GM23338 (cell line): ENCODE measurements around the gene PLCL1. TPM values are rescaled to one million over a fixed set of nuclear protein-coding genes. Genes with fewer than 3 reads are reported as not detected.

Experiments used
- ATAC-seq: fragments of 200-7000 bp; cut with Tn5 transposase; 3 replicates; pipeline ENCODE4 v1.9.1; 2020
- DNase-seq: peaks from one replicate; pipeline ENCODE4 v3.0.0-alpha.2; 2015; ENCODE audit warnings: low spot score
- H2AFZ ChIP-seq: fragments of 200-600 bp; sonication (generic); 2 replicates; pipeline ENCODE4 v1.8.0; 2016; ENCODE audit warnings: antibody characterized with exemption, mild to moderate bottlenecking, moderate library complexity
- H3F3A ChIP-seq: fragments of 200-600 bp; sonication (generic); replicated peaks from 2 replicates; pipeline ENCODE4 v1.8.0; 2017; ENCODE audit warnings: antibody characterized with exemption, mixed run types, low read depth
- H3K27ac ChIP-seq: fragments of 200-600 bp; sonication (generic); 2 replicates; pipeline ENCODE4 v1.6.1; 2016; ENCODE audit warnings: low read depth
- H3K27me3 ChIP-seq: fragments of 200-600 bp; sonication (generic); 2 replicates; pipeline ENCODE4 v1.8.0; 2016; ENCODE audit warnings: mild to moderate bottlenecking, mixed run types, moderate library complexity; ENCODE audit not compliant: insufficient read depth
- H3K36me3 ChIP-seq: fragments of 200-600 bp; sonication (generic); 2 replicates; pipeline ENCODE4 v1.8.0; 2016; ENCODE audit warnings: mild to moderate bottlenecking; ENCODE audit not compliant: insufficient read depth
- H3K4me1 ChIP-seq: fragments of 200-600 bp; sonication (generic); 2 replicates; pipeline ENCODE4 v1.8.0; 2016; ENCODE audit warnings: mild to moderate bottlenecking, moderate library complexity; ENCODE audit not compliant: insufficient read depth
- H3K4me2 ChIP-seq: fragments of 200-600 bp; sonication (generic); 2 replicates; pipeline ENCODE4 v1.7.1; 2017; ENCODE audit warnings: mixed run types
- H3K4me3 ChIP-seq: fragments of 200-600 bp; sonication (generic); 2 replicates; pipeline ENCODE4 v1.6.1; 2016; ENCODE audit warnings: mixed run types
- H3K79me2 ChIP-seq: fragments of 200-600 bp; sonication (generic); replicated peaks from 2 replicates; pipeline ENCODE4 v1.8.0; 2017; ENCODE audit warnings: mild to moderate bottlenecking; ENCODE audit not compliant: insufficient read depth
- H3K9me2 ChIP-seq: fragments of 200-600 bp; sonication (generic); 2 replicates; pipeline ENCODE4 v1.8.0; 2017; ENCODE audit not compliant: insufficient read depth
- H4K20me1 ChIP-seq: fragments of 200-600 bp; sonication (generic); replicated peaks from 2 replicates; pipeline ENCODE4 v1.8.0; 2017; ENCODE audit warnings: mild to moderate bottlenecking; ENCODE audit not compliant: insufficient read depth
- H3K27ac Mint-ChIP-seq: 2 replicates; pipeline ENCODE4 v1.8.0; 2020; ENCODE audit warnings: inconsistent platforms, mild to moderate bottlenecking, moderate library complexity, mixed read lengths
- H3K27me3 Mint-ChIP-seq: 3 replicates; pipeline ENCODE4 v1.8.0; 2022; ENCODE audit warnings: low read depth, mild to moderate bottlenecking, moderate library complexity, mixed read lengths, inconsistent platforms; ENCODE audit not compliant: insufficient read depth, poor library complexity
- H3K36me3 Mint-ChIP-seq: 3 replicates; pipeline ENCODE4 v1.8.0; 2021; ENCODE audit warnings: low read depth, mild to moderate bottlenecking, inconsistent platforms, moderate library complexity, mixed read lengths
- H3K4me1 Mint-ChIP-seq: 3 replicates; pipeline ENCODE4 v1.8.0; 2020; ENCODE audit warnings: mild to moderate bottlenecking, inconsistent platforms, mixed read lengths
- H3K4me3 Mint-ChIP-seq: 3 replicates; pipeline ENCODE4 v1.8.0; 2021; ENCODE audit warnings: moderate library complexity, mild to moderate bottlenecking, inconsistent platforms, mixed read lengths
- H3K9me3 Mint-ChIP-seq: 3 replicates; pipeline ENCODE4 v1.8.0; 2020; ENCODE audit warnings: moderate library complexity, mild to moderate bottlenecking, inconsistent platforms, mixed read lengths
- CTCF ChIP-seq, 2 experiments: fragments of 200-600 bp in 1 of 2; sonication (generic) in 1 of 2; conservative IDR thresholded peaks; 2 replicates each; pipeline versions ENCODE4 v1.5.1 to v1.6.1; 2016 to 2017; ENCODE audit warnings: antibody characterized with exemption in 2 of 2, low read depth in 2 of 2, mild to moderate bottlenecking in 2 of 2, moderate library complexity in 1 of 2
- EZH2phosphoT487 ChIP-seq: fragments of 200-600 bp; sonication (generic); IDR thresholded peaks from one replicate; pipeline ENCODE4 v1.8.1; 2018; ENCODE audit warnings: antibody characterized with exemption; ENCODE audit not compliant: unreplicated experiment
- JUNB ChIP-seq: IDR thresholded peaks from one replicate; pipeline ENCODE4 v1.6.1; 2016; ENCODE audit warnings: antibody characterized with exemption; ENCODE audit not compliant: unreplicated experiment
- POLR2AphosphoS5 ChIP-seq: IDR thresholded peaks from 2 replicates; pipeline ENCODE4 v1.6.1; 2016; ENCODE audit warnings: antibody characterized with exemption, low read depth
- ZNF331 ChIP-seq: fragments of 250-450 bp; sonication (Bioruptor Pico); IDR thresholded peaks from 2 replicates; pipeline ENCODE4 v1.5.0; 2020; ENCODE audit warnings: low read depth, mild to moderate bottlenecking, moderate library complexity
- polyA plus RNA-seq: library from polyadenylated mRNA; unstranded; fragments of >200 nt; fragmentation: Nextera tagmentation; extraction: Ambion mirVana; gene quantifications from 2 replicates; pipeline ENCODE4 v1.2.1, GENCODE V29; 2016
- total RNA-seq: library from RNA; depleted of rRNA; stranded (reverse); fragments of >200 nt; shearing (Covaris generic); gene quantifications from 2 replicates; pipeline ENCODE4 v1.2.3, GENCODE V29; 2014
- TF ChIP-seq, protein P1 (sequence below): fragments of 250-450 bp; sonication (Bioruptor Pico); IDR thresholded peaks from 2 replicates; pipeline ENCODE4 v1.5.0; 2020; ENCODE audit warnings: mild to moderate bottlenecking, moderate library complexity
- TF ChIP-seq, protein P2 (sequence below): IDR thresholded peaks from 2 replicates; pipeline ENCODE4 v1.6.1; 2016; ENCODE audit warnings: antibody characterized with exemption

PLCL1 gene
- total and polyA plus RNA-seq, 2 experiments from 2014 or later: not detected

- H3K4me1 Mint-ChIP-seq: no peaks in the 10 kb centered on the region
- no peak overlapping the region for H3K27ac Mint-ChIP-seq
- no peaks in the 10 kb centered on the region for H3K4me1 ChIP-seq
- no peaks in the 10 kb centered on the region for H3K36me3 ChIP-seq
- no peak overlapping the region for H3K4me3 Mint-ChIP-seq
- ATAC-seq (no peak), DNase-seq (no peak)
- no peaks in the 10 kb centered on the region for H3K27me3 ChIP-seq
- H2AFZ ChIP-seq: no peak overlapping the region; the same call in 1 of the 2 replicates
- TF ChIP-seq EZH2phosphoT487 (no peak), JUNB (no peak), POLR2AphosphoS5 (no peak), CTCF (conservative IDR thresholded peaks at IDR 0.05; ENCODE audit: low read depth in 2 of 2) (no peak), ZNF331 (no peak)
- TF ChIP-seq, protein P1, sequence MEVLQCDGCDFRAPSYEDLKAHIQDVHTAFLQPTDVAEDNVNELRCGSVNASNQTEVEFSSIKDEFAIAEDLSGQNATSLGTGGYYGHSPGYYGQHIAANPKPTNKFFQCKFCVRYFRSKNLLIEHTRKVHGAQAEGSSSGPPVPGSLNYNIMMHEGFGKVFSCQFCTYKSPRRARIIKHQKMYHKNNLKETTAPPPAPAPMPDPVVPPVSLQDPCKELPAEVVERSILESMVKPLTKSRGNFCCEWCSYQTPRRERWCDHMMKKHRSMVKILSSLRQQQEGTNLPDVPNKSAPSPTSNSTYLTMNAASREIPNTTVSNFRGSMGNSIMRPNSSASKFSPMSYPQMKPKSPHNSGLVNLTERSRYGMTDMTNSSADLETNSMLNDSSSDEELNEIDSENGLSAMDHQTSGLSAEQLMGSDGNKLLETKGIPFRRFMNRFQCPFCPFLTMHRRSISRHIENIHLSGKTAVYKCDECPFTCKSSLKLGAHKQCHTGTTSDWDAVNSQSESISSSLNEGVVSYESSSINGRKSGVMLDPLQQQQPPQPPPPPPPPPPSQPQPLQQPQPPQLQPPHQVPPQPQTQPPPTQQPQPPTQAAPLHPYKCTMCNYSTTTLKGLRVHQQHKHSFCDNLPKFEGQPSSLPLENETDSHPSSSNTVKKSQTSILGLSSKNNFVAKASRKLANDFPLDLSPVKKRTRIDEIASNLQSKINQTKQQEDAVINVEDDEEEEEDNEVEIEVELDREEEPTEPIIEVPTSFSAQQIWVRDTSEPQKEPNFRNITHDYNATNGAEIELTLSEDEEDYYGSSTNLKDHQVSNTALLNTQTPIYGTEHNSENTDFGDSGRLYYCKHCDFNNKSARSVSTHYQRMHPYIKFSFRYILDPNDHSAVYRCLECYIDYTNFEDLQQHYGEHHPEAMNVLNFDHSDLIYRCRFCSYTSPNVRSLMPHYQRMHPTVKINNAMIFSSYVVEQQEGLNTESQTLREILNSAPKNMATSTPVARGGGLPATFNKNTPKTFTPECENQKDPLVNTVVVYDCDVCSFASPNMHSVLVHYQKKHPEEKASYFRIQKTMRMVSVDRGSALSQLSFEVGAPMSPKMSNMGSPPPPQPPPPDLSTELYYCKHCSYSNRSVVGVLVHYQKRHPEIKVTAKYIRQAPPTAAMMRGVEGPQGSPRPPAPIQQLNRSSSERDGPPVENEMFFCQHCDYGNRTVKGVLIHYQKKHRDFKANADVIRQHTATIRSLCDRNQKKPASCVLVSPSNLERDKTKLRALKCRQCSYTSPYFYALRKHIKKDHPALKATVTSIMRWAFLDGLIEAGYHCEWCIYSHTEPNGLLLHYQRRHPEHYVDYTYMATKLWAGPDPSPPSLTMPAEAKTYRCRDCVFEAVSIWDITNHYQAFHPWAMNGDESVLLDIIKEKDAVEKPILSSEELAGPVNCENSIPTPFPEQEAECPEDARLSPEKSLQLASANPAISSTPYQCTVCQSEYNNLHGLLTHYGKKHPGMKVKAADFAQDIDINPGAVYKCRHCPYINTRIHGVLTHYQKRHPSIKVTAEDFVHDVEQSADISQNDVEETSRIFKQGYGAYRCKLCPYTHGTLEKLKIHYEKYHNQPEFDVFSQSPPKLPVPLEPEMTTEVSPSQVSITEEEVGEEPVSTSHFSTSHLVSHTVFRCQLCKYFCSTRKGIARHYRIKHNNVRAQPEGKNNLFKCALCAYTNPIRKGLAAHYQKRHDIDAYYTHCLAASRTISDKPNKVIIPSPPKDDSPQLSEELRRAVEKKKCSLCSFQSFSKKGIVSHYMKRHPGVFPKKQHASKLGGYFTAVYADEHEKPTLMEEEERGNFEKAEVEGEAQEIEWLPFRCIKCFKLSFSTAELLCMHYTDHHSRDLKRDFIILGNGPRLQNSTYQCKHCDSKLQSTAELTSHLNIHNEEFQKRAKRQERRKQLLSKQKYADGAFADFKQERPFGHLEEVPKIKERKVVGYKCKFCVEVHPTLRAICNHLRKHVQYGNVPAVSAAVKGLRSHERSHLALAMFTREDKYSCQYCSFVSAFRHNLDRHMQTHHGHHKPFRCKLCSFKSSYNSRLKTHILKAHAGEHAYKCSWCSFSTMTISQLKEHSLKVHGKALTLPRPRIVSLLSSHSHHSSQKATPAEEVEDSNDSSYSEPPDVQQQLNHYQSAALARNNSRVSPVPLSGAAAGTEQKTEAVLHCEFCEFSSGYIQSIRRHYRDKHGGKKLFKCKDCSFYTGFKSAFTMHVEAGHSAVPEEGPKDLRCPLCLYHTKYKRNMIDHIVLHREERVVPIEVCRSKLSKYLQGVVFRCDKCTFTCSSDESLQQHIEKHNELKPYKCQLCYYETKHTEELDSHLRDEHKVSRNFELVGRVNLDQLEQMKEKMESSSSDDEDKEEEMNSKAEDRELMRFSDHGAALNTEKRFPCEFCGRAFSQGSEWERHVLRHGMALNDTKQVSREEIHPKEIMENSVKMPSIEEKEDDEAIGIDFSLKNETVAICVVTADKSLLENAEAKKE (CRISPR knock-in tag): no peak
- TF ChIP-seq, protein P2, sequence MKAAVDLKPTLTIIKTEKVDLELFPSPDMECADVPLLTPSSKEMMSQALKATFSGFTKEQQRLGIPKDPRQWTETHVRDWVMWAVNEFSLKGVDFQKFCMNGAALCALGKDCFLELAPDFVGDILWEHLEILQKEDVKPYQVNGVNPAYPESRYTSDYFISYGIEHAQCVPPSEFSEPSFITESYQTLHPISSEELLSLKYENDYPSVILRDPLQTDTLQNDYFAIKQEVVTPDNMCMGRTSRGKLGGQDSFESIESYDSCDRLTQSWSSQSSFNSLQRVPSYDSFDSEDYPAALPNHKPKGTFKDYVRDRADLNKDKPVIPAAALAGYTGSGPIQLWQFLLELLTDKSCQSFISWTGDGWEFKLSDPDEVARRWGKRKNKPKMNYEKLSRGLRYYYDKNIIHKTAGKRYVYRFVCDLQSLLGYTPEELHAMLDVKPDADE: no peak
- H4K20me1 ChIP-seq: 0 out of 2 replicates have a peak, but pooled peaks cover 2% of the 10 kb centered on the region
- peaks cover 2% of the 10 kb centered on the region for H3K27me3 Mint-ChIP-seq
- no peaks in the 10 kb centered on the region for H3K36me3 Mint-ChIP-seq
- H3K9me3 Mint-ChIP-seq: no peaks in the 10 kb centered on the region
- no peak overlapping the region for H3K4me3 ChIP-seq
- no peaks in the 10 kb centered on the region for H3F3A ChIP-seq
- H3K9me2 ChIP-seq: no peaks in the 10 kb centered on the region
- H3K27ac ChIP-seq: no peak overlapping the region
- H3K79me2 ChIP-seq: no peaks in the 10 kb centered on the region
- no peak overlapping the region for H3K4me2 ChIP-seq
These were observed 337.3 kb downstream of the PLCL1 start for GRCh38 chr2:198141726-198142125.
